GM19328 (cell line): Measurements from ENCODE around the gene CFAP58.

Experiments
- ATAC-seq: cut with Tn5 transposase; IDR thresholded peaks from one replicate; pipeline ENCODE4 v1.9.1; 2021; ENCODE audit warnings: mild to moderate bottlenecking, moderate library complexity; ENCODE audit not compliant: unreplicated experiment

The CFAP58 gene

DNA sequence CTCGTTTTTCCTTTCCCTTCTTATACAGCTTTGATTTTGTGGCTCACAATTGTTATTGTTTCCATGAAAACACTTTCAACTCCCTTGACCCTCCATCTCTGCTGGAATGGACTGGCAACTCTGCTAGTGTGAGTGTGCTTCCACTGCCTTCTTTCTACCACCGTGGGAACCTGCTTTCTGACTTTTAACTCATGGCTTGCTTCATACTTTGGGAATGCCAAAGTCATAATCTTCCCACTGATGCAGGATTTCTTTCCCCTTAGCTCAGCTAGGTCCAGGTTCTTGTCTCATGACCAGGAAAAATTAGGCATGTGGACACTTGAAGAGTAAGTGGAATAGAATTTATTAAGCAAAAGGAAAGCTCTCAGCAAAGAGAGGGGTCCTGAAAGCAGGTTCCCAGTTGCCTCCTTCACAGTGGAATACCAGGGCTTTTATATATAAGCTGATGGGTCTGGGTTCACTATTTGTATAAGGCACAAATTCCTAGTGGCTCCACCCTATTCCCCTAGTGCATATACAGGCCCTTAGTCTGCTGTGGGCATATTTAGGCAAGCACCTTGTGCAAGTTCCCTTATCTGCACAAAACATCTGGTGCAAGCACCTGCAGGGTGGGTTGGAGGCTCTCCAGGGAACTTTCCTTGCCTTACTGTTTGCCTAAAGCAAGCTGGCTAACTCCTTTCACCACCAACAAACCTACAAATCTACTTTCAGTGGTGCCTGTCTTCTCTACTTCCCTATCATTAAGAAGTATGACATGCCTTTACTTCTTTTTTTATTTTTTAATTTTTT, 119.5 kb downstream of the CFAP58 start:
- ATAC-seq = no peak

DNA sequence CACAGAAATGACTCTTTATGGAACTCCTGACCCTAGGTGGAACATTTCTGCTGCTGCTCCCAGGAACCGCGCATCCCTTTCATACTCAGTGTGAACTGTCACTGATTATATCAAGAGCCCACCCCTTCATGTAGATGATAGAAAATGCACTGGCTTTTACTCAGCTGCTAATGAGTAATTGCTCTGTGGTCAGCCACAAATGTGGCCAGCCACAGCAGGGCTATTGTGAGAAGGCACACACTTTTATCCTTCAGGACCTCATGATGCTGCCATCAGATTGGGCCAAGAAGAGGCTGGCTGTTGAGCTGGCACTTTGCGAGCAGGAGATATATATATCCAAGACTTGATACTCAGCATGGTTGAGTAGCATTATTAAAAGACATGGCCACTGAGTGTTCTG, 124.7 kb downstream of the CFAP58 start:
- ATAC-seq = no peak

DNA sequence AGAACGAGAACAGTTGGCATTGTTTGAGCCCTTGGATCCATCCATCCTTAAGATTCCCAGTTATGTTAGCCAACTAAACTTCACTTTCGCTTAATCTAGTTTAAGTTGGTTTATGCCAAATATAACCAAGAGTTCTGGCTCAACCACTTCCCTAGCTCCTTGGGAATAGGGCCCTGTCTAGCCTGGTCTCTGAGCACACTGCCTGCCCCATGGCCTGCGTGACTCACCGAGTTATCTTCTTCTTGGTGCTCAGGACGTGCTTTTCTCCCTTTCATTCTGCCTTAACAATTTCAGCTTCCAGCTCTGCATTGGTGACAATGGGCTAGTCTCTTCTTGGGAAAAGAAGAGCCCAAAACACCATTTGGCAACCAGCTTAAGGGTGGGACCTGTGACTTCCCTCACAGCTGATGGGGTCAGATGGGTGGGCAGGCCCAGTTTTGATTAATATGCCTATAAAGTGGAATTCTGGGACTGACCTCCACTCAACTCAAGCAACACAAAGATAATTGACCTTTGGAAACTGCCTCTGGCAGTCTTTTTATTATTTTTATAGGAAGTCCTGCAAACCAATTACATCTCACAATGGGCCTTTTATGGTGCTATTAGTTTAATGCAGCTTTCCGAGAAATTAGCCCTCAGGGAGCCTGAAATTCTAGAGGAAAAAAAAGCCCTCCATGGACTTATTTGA, 126.4 kb downstream of the CFAP58 start:
- ATAC-seq = no peak

DNA sequence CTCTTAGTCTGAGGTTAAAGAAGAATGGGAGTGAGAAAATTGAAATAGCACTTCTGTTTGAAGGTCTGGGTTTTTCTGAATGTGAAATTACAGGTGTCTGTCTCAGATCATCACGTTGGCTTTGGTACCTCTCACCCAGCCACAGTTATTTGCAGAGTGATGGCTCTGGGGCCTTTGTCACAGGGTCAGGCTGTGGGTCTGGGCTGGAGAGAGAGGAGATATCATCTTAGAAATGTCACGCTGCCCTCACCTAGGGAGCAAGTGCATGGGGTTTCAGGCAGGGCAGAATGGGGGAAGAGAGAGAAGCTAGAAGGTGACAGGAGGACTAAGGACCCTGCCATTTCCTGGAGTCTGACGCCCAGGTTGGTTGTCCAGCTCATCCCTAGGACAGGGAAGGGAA, 127.2 kb downstream of the CFAP58 start:
- no peak for ATAC-seq

- no peak for ATAC-seq
Observed at GRCh38 chr10:104483582-104483981, 129.9 kb downstream of the CFAP58 start.

GRCh38 chr10:104485632-104486031, 132.0 kb downstream of the CFAP58 start:
- ATAC-seq = no peak

DNA sequence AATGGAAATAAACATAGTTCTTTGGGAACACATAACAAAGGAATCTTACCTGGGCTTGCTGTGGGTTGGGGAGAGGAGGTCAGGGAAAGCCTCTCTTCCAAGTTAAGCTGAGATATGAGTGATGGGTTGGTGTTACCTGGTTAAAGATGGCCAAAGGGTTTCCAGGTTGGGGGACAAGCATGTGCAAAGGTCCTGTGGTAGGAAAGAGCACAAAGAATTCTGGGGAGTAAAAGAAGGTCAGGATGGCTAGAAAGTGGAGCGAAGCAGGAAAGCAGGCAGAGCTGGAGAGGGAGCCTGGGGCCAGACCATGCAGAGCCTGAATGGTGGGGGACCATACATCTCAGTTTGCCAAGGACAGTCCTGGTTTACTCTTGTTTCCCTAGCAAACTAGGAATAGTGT, 133.2 kb downstream of the CFAP58 start:
- ATAC-seq = no peak

GRCh38 chr10:104487794-104488438, 134.3 kb downstream of the CFAP58 start:
- ATAC-seq = no peak

DNA sequence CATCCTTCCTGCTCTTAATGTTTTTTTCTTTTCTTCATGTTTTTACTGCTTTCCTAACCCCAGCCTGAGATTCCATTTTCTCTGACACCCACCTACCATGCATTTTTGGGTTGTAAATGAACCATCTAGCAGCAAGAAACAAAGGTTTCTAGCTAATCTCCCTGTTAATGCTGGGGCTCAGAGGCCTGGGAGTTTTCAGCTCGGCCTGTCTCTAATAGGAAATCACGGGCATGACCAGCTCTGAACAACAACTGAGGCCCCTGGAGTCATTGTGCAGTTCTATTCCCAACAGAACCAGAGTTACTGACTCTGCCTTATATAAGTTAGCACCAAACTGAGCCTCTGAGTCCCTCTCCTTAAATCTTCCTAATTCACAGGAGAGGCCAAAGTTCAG, 134.8 kb downstream of the CFAP58 start:
- ATAC-seq = no peak

DNA sequence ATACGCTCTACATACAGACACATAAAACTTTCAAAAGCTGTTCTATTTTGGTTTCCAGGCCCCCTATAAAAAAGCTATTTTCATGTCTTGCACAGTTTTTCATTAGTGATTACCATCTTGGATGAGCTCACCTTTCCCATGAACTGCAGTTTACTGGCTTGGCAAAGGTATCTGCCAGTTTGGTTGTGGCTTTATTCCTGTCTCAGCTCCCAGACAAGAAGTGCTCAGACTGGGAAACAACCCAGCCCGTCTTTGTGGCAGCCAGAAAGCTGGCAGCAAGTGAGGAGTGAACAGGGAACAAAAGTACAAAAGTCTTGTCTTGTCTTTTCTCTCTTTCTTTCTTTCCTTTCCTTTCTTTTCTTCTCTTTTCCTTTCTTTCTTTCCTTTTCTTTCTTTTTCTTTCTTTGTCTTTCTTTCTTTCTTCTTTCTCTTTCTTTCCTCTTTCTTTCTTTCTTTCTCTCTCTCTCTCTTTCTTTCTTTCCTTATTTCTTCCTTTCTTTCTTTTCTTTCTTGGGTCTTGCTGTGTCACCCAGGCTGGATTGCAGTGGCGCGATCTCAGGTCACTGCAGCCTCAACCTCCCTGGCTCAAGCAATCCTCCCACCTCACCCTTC, 138.8 kb downstream of the CFAP58 start:
- no peak for ATAC-seq

DNA sequence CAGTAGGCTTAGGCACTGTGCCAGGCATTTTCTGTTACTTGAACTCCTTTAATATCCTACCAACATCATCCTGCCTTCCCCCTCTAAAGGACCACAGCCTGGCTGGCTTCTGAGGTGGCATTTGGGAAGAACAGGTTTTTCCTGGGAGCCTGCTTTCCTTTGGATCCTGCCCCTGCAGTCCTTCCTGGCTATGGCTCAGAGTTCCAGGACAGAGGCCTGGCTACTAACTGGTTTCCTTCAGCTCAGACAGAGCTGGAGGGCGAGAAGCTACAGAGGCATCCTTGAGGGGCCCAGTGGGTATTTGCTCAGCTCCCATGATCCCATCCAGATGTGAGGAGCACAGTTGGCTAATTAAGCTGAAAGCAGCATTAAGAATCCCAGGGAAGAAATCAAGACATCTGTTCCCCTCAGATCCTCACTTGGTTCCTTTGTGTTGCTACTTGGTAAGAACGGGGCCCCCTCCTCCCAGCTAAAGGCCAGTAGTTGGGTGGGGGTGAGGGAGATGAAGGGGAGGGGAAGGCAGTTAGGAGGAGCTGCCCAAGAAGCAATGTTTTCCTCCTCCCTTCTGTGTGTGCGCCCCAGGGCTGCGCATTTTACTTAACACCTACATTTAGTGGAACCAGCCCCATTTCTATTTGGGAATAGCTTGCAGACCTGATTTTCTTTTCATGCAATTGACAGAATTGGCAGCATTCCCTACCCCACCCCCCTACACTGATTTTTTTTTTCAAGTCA, 144.9 kb downstream of the CFAP58 start:
- no peak for ATAC-seq

- ATAC-seq = no peak
Observed at GRCh38 chr10:104501449-104501848, 147.8 kb downstream of the CFAP58 start.

GRCh38 chr10:104501864-104502579, 148.4 kb downstream of the CFAP58 start:
- no peak for ATAC-seq

DNA sequence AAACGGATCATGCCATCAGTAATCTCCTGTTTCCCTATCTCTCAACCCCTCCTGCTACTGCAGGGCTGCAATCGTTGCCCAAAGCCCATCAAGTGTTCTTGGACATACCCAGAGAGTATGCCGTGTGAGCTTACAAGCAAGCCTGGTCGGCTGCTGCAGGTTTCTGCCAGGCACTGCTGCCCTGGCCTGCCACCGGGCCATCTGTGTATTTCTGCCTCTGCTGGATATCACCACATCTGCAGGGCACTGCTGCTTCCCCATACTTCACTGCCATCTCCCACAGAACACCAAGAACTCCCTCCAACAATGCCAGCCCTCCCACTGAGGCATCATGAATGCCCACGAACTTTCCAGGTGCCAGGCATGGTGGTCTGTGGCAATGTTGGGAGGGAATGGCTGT, 149.3 kb downstream of the CFAP58 start:
- no peak for ATAC-seq
